ENCODE data around the gene WDFY4. TPM values are rescaled to one million over a fixed set of nuclear protein-coding genes. Genes with fewer than 3 reads are reported as not detected.

Gene WDFY4
- total RNA-seq (2022; extraction: Qiagen RNA extraction) = 0.05 TPM in 1 of 5 replicates, not detected in the others

GRCh38 chr10:48684792-48685623, at the start of gene WDFY4:
Gene WDFY4 (plus strand): TSS chr10:48684873. CDS start chr10:48709733, 24,860 bp downstream.

GRCh38 chr10:48939790-48940325, 255.2 kb downstream of the WDFY4 start, which contains the start of gene LRRC18:
Gene LRRC18 (minus strand): TSS chr10:48939840. CDS start chr10:48914155, 25,685 bp downstream.

Other genes starting within 250 kb of the WDFY4 start
- gene ARHGAP22, start 79.8 kb upstream of the WDFY4 start, total RNA-seq (2022; extraction: Qiagen RNA extraction) = 3.5 to 4.0 TPM (median 3.7 TPM) in 5 replicates

Measured in A549 treated with Hydrocortisone at 1 μM for 4 hours (cell line).